Activated naive CD8-positive, alpha-beta T cell treated with anti-CD3 and anti-CD28 coated beads, Interleukin-2, amount 10 ng/mL, durations not matched to agents 7 days and 5 days (primary cell): Measurements from ENCODE around the gene IQSEC2. TPM values are rescaled to one million over a fixed set of nuclear protein-coding genes. Genes with fewer than 3 reads are reported as not detected.

Experiments
- ATAC-seq: fragments of 150-1000 bp; cut with Tn5 transposase; one replicate; pipeline ENCODE4 v1.10.0; 2021; ENCODE audit warnings: low read depth, moderate library complexity
- POLR2A ChIA-PET: fragments of 350-600 bp; sonication (Branson Sonifier 250); formaldehyde crosslinking; loops from one replicate; lab custom pipeline; 2021; ENCODE audit warnings: antibody characterized with exemption; lab: Charles Lee
- DNase-seq: peaks from one replicate; pipeline ENCODE4 v3.0.0; 2021
- H3K27ac Mint-ChIP-seq: one replicate; pipeline ENCODE4 v1.8.0; 2022; ENCODE audit warnings: mild to moderate bottlenecking, mixed read lengths
- H3K27me3 Mint-ChIP-seq: one replicate; pipeline ENCODE4 v1.8.0; 2022; ENCODE audit warnings: mild to moderate bottlenecking, moderate library complexity, mixed read lengths
- H3K36me3 Mint-ChIP-seq: one replicate; pipeline ENCODE4 v1.8.0; 2021; ENCODE audit warnings: mild to moderate bottlenecking, mixed read lengths
- H3K4me1 Mint-ChIP-seq: one replicate; pipeline ENCODE4 v1.8.0; 2021; ENCODE audit warnings: mixed read lengths
- H3K4me3 Mint-ChIP-seq: one replicate; pipeline ENCODE4 v1.8.0; 2022; ENCODE audit warnings: mild to moderate bottlenecking, moderate library complexity, mixed read lengths
- H3K9me3 Mint-ChIP-seq: one replicate; pipeline ENCODE4 v1.8.0; 2021; ENCODE audit warnings: mixed read lengths
- total RNA-seq, 2 experiments: library from RNA; stranded (reverse); gene quantifications; one replicate each; pipeline ENCODE4 v1.2.3, GENCODE V29; 2021

The IQSEC2 gene
- total RNA-seq, 2 experiments from 2014 or later, result 0.82 to 0.83 TPM

DNA sequence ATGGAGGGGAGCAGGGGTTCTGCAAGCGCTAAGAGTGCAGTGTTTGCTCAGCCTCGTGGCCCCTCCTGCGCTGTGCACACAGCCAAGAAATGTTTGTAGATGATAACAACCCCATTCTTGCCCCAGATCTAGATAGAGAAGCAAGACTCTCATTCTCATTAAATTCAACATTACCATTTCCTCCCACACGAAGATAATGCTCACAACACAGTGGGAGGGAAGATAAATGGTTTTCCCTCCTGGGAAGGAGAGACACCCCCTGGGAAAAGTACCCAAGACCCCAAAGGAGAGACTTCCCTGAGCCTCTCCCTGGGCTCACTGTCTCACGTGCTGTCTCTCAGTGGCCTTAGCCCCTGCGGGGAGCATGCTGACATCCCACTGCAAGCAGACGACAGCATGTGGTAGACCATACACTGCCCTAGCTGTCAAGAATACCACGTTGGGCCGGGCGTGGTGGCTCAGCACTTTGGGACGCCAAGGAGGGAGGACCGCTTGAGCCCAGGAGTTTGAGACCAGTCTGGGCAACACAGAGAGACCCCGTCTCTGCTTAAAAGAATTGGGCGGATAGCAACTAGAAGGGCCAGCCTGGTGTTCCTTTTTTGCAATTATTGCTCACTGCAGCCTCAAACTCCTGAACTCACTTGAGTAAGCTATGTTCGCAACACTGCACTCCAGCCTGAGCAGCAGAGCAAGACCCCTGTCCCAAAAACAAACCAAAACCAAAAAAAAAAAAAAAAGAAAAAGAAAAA is 34.9 kb upstream of the IQSEC2 start:
- H3K27me3 Mint-ChIP-seq, result peaks cover 27% of the 10 kb centered on the region
- H3K36me3 Mint-ChIP-seq, result no peaks in the 10 kb centered on the region
- H3K9me3 Mint-ChIP-seq, result no peaks in the 10 kb centered on the region
- POLR2A ChIA-PET, result no interaction called here
- ATAC-seq, result no peak
- no peak overlapping the region for H3K4me3 Mint-ChIP-seq
- no peak overlapping the region for H3K27ac Mint-ChIP-seq
- no peak for DNase-seq
- peaks cover 5% of the 10 kb centered on the region for H3K4me1 Mint-ChIP-seq

GRCh38 chrX:53313728-53314105 is 32.3 kb upstream of the IQSEC2 start:
- H3K9me3 Mint-ChIP-seq, result no peaks in the 10 kb centered on the region
- no peak overlapping the region for H3K4me3 Mint-ChIP-seq
- peaks cover 12% of the 10 kb centered on the region for H3K27me3 Mint-ChIP-seq
- POLR2A ChIA-PET, result no interaction called here
- ATAC-seq (no peak), DNase-seq (no peak)
- peaks cover 2% of the 10 kb centered on the region for H3K4me1 Mint-ChIP-seq
- H3K27ac Mint-ChIP-seq, result no peak overlapping the region
- H3K36me3 Mint-ChIP-seq, result no peaks in the 10 kb centered on the region

DNA sequence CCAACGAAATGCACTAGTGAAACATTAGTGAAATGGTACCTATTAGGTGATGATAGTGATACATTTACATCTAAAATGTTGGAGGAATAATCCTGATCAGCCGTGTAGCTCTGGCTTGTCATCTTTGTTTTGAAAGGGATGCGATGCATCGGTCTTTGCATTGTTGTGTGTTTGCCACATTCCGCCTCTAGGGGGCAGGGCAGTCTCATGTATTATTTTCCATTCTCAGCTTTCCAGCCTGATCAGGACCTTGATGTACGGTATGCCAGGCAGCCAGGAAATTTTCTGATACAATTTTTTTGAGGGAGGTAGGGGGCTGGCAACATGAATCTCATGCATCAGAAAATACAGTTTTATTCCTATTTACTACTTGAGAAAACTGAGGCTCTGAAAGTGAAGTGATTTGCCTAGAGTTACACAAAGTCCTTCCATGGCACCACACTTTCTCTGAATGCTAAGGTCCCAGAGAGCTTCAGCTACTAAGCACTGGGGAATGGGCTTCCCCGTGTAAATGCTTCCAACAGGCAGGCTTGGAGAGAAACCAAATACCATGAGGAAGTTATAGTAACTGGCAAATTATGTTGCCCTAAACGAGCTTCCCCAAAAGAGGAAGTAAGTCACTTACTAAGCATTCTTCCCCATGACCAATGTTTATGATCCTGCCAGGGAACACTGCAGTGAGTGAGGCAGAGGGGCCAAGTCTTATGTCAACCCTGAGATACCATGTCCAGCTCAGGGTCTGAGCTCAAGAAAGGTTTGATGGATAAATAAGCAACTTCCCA is 31.8 kb upstream of the IQSEC2 start:
- ATAC-seq (peak; percentile 59), DNase-seq (peak; percentile 48)
- Mint-ChIP-seq H3K36me3 (no peaks in the 10 kb centered on the region), H3K4me1 (peaks cover 2% of the 10 kb centered on the region), H3K27me3 (peaks cover 11% of the 10 kb centered on the region), H3K9me3 (no peaks in the 10 kb centered on the region), H3K4me3 (no peak overlapping the region), H3K27ac (no peak overlapping the region)
- POLR2A ChIA-PET, result no interaction called here

GRCh38 chrX:53309837-53310236 is 28.5 kb upstream of the IQSEC2 start:
- DNase-seq (no peak), ATAC-seq (no peak)
- POLR2A ChIA-PET, result no interaction called here
- no peaks in the 10 kb centered on the region for H3K36me3 Mint-ChIP-seq
- peaks cover 2% of the 10 kb centered on the region for H3K4me1 Mint-ChIP-seq
- no peaks in the 10 kb centered on the region for H3K9me3 Mint-ChIP-seq
- peaks cover 4% of the 10 kb centered on the region for H3K27me3 Mint-ChIP-seq
- no peak overlapping the region for H3K4me3 Mint-ChIP-seq
- no peak overlapping the region for H3K27ac Mint-ChIP-seq

DNA sequence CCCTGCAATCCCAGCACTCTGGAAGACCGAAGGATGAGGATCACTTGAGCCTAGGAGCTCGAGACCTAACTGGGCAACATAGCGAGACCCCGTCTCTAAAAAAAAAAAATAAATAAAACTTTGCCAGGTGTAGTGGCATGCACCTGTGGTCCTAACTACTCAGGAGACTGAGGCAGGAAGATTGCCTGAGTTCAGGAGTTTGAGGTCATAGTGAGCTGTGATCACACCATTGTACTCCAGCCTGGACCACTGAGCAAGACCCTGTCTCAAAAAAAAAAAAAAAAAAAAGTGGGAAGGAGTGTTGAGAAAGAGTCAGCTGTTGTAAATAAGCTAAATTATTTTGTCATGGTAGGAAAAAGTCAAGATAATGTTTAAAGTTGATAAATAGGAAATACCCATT is 27.5 kb upstream of the IQSEC2 start:
- no peak for ATAC-seq
- no peak overlapping the region for H3K27ac Mint-ChIP-seq
- POLR2A ChIA-PET, result interaction anchor here (0.6 kb wide), 1 partner anchor 1169 kb away, joined by 3 read pairs; no protein-coding TSS in a partner anchor

DNA sequence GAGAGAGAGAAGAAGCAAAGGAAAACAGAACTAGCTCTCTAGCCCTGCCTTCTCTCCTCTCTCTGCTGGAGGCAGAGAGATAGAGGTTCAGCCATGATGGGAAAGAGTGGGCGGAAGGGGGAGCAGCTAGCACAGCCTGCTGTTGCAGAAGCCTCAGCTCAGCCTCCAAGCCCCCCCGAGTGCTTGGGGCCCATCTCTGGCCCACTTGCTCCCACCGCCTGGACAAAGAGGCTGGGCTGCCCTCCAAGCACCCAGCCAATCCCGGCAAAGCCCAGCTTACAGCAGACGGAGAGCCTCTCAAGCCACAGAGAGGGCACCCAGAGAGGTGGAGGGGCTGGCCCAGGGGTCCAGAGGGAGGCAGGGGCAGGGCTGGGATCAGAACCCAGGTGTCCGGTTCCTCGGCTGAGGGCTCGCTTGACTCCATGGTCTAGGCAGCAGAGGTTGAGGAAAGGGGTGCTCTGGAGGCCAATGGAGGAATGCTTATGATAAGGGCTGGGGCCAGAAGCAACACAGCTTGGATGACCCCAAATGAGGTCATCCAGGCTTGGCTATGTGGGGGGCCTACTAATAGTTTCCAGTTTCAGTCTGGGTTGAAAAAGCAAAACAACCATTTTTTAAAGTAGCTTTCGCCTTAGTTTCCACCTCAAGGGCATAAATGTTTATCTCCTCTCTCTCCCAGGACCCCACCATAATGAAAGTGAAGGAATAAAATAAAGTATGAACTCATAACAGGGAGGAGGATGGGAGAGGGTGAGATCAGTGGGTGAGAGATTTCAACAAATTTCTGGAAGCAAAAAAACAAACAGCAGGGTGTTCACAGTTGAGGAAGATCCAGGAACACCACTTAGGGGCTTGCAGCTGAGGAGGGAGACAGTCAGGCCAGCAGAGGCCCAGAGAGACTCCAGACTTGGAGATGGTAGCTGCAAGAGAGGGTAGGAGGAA is 24.9 kb upstream of the IQSEC2 start:
- no peaks in the 10 kb centered on the region for H3K36me3 Mint-ChIP-seq
- DNase-seq (no peak), ATAC-seq (no peak)
- H3K4me1 Mint-ChIP-seq, result no peaks in the 10 kb centered on the region
- no peak overlapping the region for H3K27ac Mint-ChIP-seq
- no peak overlapping the region for H3K4me3 Mint-ChIP-seq
- H3K27me3 Mint-ChIP-seq, result peaks cover 4% of the 10 kb centered on the region
- POLR2A ChIA-PET, result interaction anchor here (0.6 kb wide), 1 partner anchor 250 kb away, joined by 3 read pairs; no protein-coding TSS in a partner anchor
- no peaks in the 10 kb centered on the region for H3K9me3 Mint-ChIP-seq

More for the DNA sequence above, 27.5 kb upstream of the IQSEC2 start:
- no peak for DNase-seq
- Mint-ChIP-seq H3K27me3 (peaks cover 4% of the 10 kb centered on the region), H3K4me3 (no peak overlapping the region), H3K4me1 (peaks cover 2% of the 10 kb centered on the region), H3K9me3 (no peaks in the 10 kb centered on the region), H3K36me3 (no peaks in the 10 kb centered on the region)

DNA sequence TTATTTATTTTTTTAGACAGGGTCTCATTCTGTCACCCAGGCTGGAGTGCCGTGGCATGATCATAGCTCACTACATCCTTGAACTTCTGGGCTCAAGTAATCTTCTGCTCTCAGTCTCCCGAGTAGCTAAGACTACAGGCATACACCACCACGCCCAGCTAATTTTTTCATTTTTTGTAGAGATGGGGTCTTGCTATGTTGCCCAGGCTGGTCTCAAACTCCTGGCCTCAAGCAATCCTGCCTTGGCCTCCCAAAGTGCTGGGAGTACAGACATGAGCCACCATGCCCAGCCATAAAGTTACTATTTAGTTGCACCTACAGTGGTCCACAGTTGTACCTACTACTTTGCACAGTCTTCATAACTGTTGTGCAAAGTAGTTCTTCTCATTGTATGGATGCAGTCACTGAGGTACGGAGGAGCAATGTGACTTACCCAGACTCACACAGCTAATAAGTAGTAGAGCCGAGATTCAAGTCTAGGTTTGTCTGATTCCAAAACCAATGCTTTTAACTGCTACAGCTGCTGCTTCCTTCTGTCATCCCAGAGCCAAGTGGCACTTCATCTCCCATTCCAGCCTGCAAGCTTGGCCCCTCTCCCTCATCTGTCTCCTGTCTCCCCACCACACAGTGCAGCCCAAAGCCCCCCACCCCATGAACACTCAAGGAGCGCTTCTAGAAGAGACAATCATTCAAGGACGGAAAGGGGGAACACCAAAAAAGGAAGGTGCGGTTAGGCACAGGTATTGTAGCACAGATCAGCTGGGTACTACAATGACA is 24.0 kb upstream of the IQSEC2 start:
- ATAC-seq (no peak), DNase-seq (no peak)
- no peak overlapping the region for H3K4me3 Mint-ChIP-seq
- POLR2A ChIA-PET, result no interaction called here
- no peak overlapping the region for H3K27ac Mint-ChIP-seq
- no peaks in the 10 kb centered on the region for H3K36me3 Mint-ChIP-seq
- no peaks in the 10 kb centered on the region for H3K9me3 Mint-ChIP-seq
- no peaks in the 10 kb centered on the region for H3K4me1 Mint-ChIP-seq
- peaks cover 4% of the 10 kb centered on the region for H3K27me3 Mint-ChIP-seq

- no peak overlapping the region for H3K4me3 Mint-ChIP-seq
- DNase-seq (no peak), ATAC-seq (no peak)
- no peaks in the 10 kb centered on the region for H3K4me1 Mint-ChIP-seq
- H3K27me3 Mint-ChIP-seq, result peaks cover 8% of the 10 kb centered on the region
- POLR2A ChIA-PET, result no interaction called here
- H3K36me3 Mint-ChIP-seq, result no peaks in the 10 kb centered on the region
- no peaks in the 10 kb centered on the region for H3K9me3 Mint-ChIP-seq
- H3K27ac Mint-ChIP-seq, result no peak overlapping the region
These were observed 21.8 kb upstream of the IQSEC2 start for GRCh38 chrX:53303195-53303594.

GRCh38 chrX:53300157-53300556 is 18.8 kb upstream of the IQSEC2 start:
- H3K4me3 Mint-ChIP-seq, result no peak overlapping the region
- H3K9me3 Mint-ChIP-seq, result no peaks in the 10 kb centered on the region
- no peak for ATAC-seq
- H3K4me1 Mint-ChIP-seq, result no peaks in the 10 kb centered on the region
- POLR2A ChIA-PET, result no interaction called here
- H3K27ac Mint-ChIP-seq, result no peak overlapping the region
- peaks cover 8% of the 10 kb centered on the region for H3K27me3 Mint-ChIP-seq
- H3K36me3 Mint-ChIP-seq, result no peaks in the 10 kb centered on the region
- DNase-seq, result no peak

DNA sequence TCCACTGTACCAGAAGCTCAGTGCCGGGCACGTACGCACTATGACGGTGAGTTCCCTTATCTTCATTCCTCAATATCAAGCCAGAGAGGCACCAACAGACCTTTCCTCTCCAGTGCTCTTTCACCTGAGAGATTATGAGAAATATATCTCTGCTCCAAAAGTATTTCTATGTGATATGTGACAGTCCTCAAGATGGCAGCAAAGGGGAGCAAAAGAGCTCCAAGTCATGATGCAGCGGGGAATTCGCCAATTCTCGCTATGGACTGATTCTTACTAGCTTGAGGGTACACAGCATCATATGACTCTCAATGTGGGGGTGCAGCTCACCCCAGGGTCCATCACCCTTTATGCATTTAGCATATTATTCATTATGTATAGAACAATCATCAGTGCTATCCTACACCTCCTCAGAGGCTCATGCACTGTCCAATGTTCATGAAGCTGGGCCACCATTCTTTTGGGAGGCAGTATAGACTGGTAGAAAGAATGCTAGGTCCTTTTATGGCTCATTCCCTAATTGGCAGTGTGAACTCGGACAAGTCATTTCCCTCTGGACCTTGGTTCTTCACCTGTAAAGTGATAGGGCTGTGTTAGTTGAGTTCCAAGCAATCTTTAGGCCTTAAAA is 12.8 kb upstream of the IQSEC2 start:
- POLR2A ChIA-PET, result no interaction called here
- Mint-ChIP-seq H3K27me3 (no peaks in the 10 kb centered on the region), H3K4me1 (peaks cover 1% of the 10 kb centered on the region), H3K4me3 (no peak overlapping the region), H3K9me3 (no peaks in the 10 kb centered on the region), H3K36me3 (no peaks in the 10 kb centered on the region), H3K27ac (no peak overlapping the region)
- DNase-seq, result no peak
- no peak for ATAC-seq

GRCh38 chrX:53291596-53291995 is 10.2 kb upstream of the IQSEC2 start:
- no peak overlapping the region for H3K4me3 Mint-ChIP-seq
- ATAC-seq (no peak), DNase-seq (no peak)
- peaks cover 12% of the 10 kb centered on the region for H3K4me1 Mint-ChIP-seq
- no peak overlapping the region for H3K27ac Mint-ChIP-seq
- POLR2A ChIA-PET, result no interaction called here
- H3K27me3 Mint-ChIP-seq, result no peaks in the 10 kb centered on the region
- H3K36me3 Mint-ChIP-seq, result no peaks in the 10 kb centered on the region
- H3K9me3 Mint-ChIP-seq, result no peaks in the 10 kb centered on the region

DNA sequence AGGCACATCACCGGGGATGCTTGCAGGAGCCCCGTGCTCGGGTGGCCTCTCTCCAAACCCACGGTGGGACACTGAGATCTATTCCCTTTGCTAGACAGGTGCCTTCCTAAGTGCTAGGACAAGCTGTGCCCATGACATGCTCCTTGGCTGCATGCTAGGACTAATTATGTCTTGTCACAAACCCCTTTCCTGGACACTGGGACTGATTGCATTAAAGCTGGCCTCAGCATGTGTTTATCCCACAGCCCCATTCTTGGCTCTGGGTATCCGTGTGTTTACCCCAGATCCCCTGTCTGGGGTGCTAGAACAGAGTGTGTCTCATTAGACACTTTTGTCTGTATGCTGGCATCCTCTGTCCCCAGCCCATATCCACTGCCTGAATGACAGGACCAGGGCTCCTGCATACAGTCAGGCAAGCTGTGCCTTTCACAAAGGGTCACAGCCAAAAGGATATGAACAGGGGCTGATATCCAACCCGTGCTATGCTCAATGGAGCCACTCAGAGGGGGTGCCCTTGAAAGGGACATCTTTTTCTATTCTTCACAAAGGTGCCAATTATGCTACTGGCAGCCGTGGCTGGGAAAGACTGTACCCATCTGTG is 9.2 kb upstream of the IQSEC2 start:
- H3K36me3 Mint-ChIP-seq, result no peaks in the 10 kb centered on the region
- H3K27ac Mint-ChIP-seq, result peak overlapping the region; percentile 26
- no peaks in the 10 kb centered on the region for H3K9me3 Mint-ChIP-seq
- DNase-seq (no peak), ATAC-seq (no peak)
- H3K4me3 Mint-ChIP-seq, result no peak overlapping the region
- H3K27me3 Mint-ChIP-seq, result no peaks in the 10 kb centered on the region
- POLR2A ChIA-PET, result interaction anchor here (0.6 kb wide), 1 partner anchor 142 kb away, joined by 3 read pairs; no protein-coding TSS in a partner anchor
- peaks cover 12% of the 10 kb centered on the region for H3K4me1 Mint-ChIP-seq
